ENCODE results near the gene ANKAR. TPM values are rescaled to one million over a fixed set of nuclear protein-coding genes. Genes with fewer than 3 reads are reported as not detected.

ANKAR gene, protein sequence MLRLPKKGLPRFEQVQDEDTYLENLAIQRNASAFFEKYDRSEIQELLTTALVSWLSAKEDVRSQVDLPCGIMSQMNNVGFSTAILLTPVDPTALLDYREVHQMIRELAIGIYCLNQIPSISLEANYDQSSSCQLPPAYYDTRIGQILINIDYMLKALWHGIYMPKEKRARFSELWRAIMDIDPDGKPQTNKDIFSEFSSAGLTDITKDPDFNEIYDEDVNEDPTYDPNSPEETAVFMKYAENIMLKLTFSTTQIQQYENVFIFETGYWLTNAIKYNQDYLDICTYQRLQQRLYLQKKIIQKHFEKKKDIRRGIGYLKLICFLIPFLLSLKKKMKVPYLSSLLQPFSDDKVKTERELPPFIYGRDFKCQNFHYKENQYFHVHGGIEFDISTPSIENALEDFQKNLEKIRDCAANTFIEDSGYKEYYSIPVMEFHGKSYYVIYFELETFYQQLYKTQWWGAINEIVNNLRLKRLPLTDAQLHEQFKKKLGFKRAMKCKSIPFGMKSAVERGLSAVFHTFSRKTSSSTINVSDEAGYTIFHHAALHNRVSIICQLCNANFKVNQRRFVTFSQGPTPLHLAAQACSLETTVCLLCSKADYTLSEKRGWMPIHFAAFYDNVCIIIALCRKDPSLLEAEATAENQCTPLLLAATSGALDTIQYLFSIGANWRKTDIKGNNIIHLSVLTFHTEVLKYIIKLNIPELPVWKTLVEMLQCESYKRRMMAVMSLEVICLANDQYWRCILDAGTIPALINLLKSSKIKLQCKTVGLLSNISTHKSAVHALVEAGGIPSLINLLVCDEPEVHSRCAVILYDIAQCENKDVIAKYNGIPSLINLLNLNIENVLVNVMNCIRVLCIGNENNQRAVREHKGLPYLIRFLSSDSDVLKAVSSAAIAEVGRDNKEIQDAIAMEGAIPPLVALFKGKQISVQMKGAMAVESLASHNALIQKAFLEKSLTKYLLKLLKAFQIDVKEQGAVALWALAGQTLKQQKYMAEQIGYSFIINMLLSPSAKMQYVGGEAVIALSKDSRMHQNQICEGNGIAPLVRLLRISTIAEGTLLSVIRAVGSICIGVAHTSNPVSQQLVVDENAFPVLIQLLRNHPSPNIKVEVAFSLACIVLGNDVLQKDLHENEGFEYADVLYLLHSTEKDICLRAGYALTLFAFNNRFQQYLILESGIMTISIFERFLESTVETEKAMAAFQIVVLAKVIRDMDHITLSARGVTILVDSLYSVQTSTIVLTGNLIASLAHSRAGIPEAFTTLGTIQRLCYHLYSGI (N-terminal part only)
- total RNA-seq (ENCODE audit: unreplicated experiment): 3.6 TPM
- long read RNA-seq, partial matches to known transcripts: 0 of 1 reads
- long read RNA-seq, other reads (novel, unspliced or antisense): 1 of 1 reads

- H3K4me3 Mint-ChIP-seq (ENCODE audit: unreplicated experiment): peak within 1 kb of the TSS; percentile 95
- H3K27me3 Mint-ChIP-seq (ENCODE audit: unreplicated experiment): no peaks in the 10 kb centered on the region
- H3K4me1 Mint-ChIP-seq (ENCODE audit: low read depth, unreplicated experiment): peaks cover 13% of the 10 kb centered on the region
- no peaks in the 10 kb centered on the region for H3K9me3 Mint-ChIP-seq (ENCODE audit: unreplicated experiment)
- TF ChIP-seq, protein P1, sequence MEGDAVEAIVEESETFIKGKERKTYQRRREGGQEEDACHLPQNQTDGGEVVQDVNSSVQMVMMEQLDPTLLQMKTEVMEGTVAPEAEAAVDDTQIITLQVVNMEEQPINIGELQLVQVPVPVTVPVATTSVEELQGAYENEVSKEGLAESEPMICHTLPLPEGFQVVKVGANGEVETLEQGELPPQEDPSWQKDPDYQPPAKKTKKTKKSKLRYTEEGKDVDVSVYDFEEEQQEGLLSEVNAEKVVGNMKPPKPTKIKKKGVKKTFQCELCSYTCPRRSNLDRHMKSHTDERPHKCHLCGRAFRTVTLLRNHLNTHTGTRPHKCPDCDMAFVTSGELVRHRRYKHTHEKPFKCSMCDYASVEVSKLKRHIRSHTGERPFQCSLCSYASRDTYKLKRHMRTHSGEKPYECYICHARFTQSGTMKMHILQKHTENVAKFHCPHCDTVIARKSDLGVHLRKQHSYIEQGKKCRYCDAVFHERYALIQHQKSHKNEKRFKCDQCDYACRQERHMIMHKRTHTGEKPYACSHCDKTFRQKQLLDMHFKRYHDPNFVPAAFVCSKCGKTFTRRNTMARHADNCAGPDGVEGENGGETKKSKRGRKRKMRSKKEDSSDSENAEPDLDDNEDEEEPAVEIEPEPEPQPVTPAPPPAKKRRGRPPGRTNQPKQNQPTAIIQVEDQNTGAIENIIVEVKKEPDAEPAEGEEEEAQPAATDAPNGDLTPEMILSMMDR (IDR thresholded peaks at IDR 0.05; ENCODE audit: partially characterized antibody, unreplicated experiment): peak; percentile 79
- H3K27ac Mint-ChIP-seq (ENCODE audit: unreplicated experiment): peak within 1 kb of the TSS; percentile 86
- H3K36me3 Mint-ChIP-seq (ENCODE audit: unreplicated experiment): peaks cover 10% of the 10 kb centered on the region
- peak; percentile 93 for DNase-seq
Measured at GRCh38 chr2:189674374-189675112, at the start of gene ANKAR. Gene ANKAR, plus strand, starts transcription at chr2:189674670. Its CDS starts 1,821 bp downstream, at chr2:189676491.

DNA sequence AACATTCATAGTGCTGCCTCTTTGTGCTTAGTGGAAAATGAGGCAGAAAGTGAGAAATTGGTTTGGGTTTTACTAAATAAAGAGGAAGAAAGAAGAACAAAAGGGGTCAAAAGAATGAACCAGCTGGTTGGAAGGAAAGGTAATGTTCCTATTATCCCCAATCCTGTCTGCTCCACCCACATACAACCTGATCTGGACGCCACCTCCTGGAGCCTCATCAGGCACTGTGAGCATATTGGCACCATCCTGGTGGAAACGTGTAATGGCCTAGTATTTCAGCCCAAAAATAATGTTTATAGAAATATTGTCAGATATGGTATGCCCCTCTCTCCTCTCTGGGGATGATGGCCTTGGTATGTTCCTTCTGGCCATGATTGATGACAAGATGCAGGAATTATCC lies 48.8 kb upstream of the ANKAR start:
- H3K27me3 Mint-ChIP-seq (ENCODE audit: unreplicated experiment): no peaks in the 10 kb centered on the region
- DNase-seq: no peak
- H3K4me1 Mint-ChIP-seq (ENCODE audit: low read depth, unreplicated experiment): no peaks in the 10 kb centered on the region
- no peaks in the 10 kb centered on the region for H3K9me3 Mint-ChIP-seq (ENCODE audit: unreplicated experiment)
- TF ChIP-seq, protein P1 (IDR thresholded peaks at IDR 0.05; ENCODE audit: partially characterized antibody, unreplicated experiment): no peak
- H3K27ac Mint-ChIP-seq (ENCODE audit: unreplicated experiment): no peak overlapping the region
- no peak overlapping the region for H3K4me3 Mint-ChIP-seq (ENCODE audit: unreplicated experiment)
- no peaks in the 10 kb centered on the region for H3K36me3 Mint-ChIP-seq (ENCODE audit: unreplicated experiment)

GRCh38 chr2:189627789-189628188 lies 46.7 kb upstream of the ANKAR start:
- no peaks in the 10 kb centered on the region for H3K9me3 Mint-ChIP-seq (ENCODE audit: unreplicated experiment)
- no peaks in the 10 kb centered on the region for H3K36me3 Mint-ChIP-seq (ENCODE audit: unreplicated experiment)
- no peak for DNase-seq
- no peak overlapping the region for H3K4me3 Mint-ChIP-seq (ENCODE audit: unreplicated experiment)
- peaks cover 2% of the 10 kb centered on the region for H3K27me3 Mint-ChIP-seq (ENCODE audit: unreplicated experiment)
- H3K27ac Mint-ChIP-seq (ENCODE audit: unreplicated experiment): no peak overlapping the region
- no peaks in the 10 kb centered on the region for H3K4me1 Mint-ChIP-seq (ENCODE audit: low read depth, unreplicated experiment)
- TF ChIP-seq, protein P1 (IDR thresholded peaks at IDR 0.05; ENCODE audit: partially characterized antibody, unreplicated experiment): no peak

GRCh38 chr2:189628817-189629530 lies 45.5 kb upstream of the ANKAR start:
- no peak for DNase-seq
- Mint-ChIP-seq H3K4me3 (ENCODE audit: unreplicated experiment) (no peak overlapping the region), H3K27ac (ENCODE audit: unreplicated experiment) (no peak overlapping the region), H3K9me3 (ENCODE audit: unreplicated experiment) (no peaks in the 10 kb centered on the region), H3K36me3 (ENCODE audit: unreplicated experiment) (no peaks in the 10 kb centered on the region), H3K27me3 (ENCODE audit: unreplicated experiment) (peaks cover 2% of the 10 kb centered on the region), H3K4me1 (ENCODE audit: low read depth, unreplicated experiment) (no peaks in the 10 kb centered on the region)
- TF ChIP-seq, protein P1 (IDR thresholded peaks at IDR 0.05; ENCODE audit: partially characterized antibody, unreplicated experiment): no peak

Data from glutamatergic neuron (in vitro differentiated cells).